Fibroblast of lung (primary cell): Measurements from ENCODE around the gene ISG15. TPM values are rescaled to one million over a fixed set of nuclear protein-coding genes. Genes with fewer than 3 reads are reported as not detected.

ENCODE experiments used
- DNase-seq, 2 donors: peaks; one replicate each; pipeline versions ENCODE4 v3.0.0 to v3.0.0-alpha.2; 2010; ENCODE audit warnings: low read depth in 2 of 2
- H2AFZ ChIP-seq: 2 replicates; pipeline ENCODE4 v1.5.1; 2012; ENCODE audit warnings: low read length, control low read depth, inconsistent platforms
- H3K27ac ChIP-seq: 2 replicates; pipeline ENCODE4 v1.5.1; 2011; ENCODE audit warnings: low read length, control low read depth; ENCODE audit not compliant: insufficient read depth
- H3K27me3 ChIP-seq: 2 replicates; pipeline ENCODE4 v1.5.1; 2011; ENCODE audit warnings: mild to moderate bottlenecking, low read length; ENCODE audit not compliant: control insufficient read depth, insufficient read depth
- H3K36me3 ChIP-seq: 2 replicates; pipeline ENCODE4 v1.5.1; 2011; ENCODE audit warnings: low read length; ENCODE audit not compliant: control insufficient read depth, insufficient read depth
- H3K4me1 ChIP-seq: 2 replicates; pipeline ENCODE4 v1.5.1; 2011; ENCODE audit warnings: low read length; ENCODE audit not compliant: control insufficient read depth, insufficient read depth; ENCODE audit errors: extremely low read depth
- H3K4me2 ChIP-seq: 2 replicates; pipeline ENCODE4 v1.5.1; 2011; ENCODE audit warnings: low read length, control low read depth; ENCODE audit not compliant: insufficient read depth; ENCODE audit errors: extremely low read depth
- H3K4me3 ChIP-seq, 4 experiments: fragments of 200-600 bp in 1 of 4; sonication (generic) in 1 of 4; replicated peaks in 1 of 4; 2 replicates each; pipeline ENCODE4 v1.5.1; 2011 to 2016; ENCODE audit warnings: low read length in 4 of 4, low read depth in 3 of 4, mild to moderate bottlenecking in 3 of 4, control low read depth in 2 of 4, inconsistent platforms in 1 of 4, mixed read lengths in 1 of 4; ENCODE audit not compliant: insufficient read depth in 1 of 4; ENCODE audit errors: control extremely low read depth in 1 of 4
- H3K79me2 ChIP-seq: 2 replicates; pipeline ENCODE4 v1.5.1; 2012; ENCODE audit warnings: mild to moderate bottlenecking, low read length, inconsistent platforms; ENCODE audit not compliant: control insufficient read depth, insufficient read depth
- H3K9ac ChIP-seq: 2 replicates; pipeline ENCODE4 v1.5.1; 2011; ENCODE audit warnings: mild to moderate bottlenecking, low read length, control low read depth; ENCODE audit not compliant: insufficient read depth
- H3K9me3 ChIP-seq: 2 replicates; pipeline ENCODE4 v1.5.1; 2012; ENCODE audit warnings: low read depth, low read length; ENCODE audit not compliant: control insufficient read depth, insufficient read depth
- H4K20me1 ChIP-seq: 2 replicates; pipeline ENCODE4 v1.5.1; 2011; ENCODE audit warnings: low read length; ENCODE audit not compliant: control insufficient read depth, insufficient read depth; ENCODE audit errors: extremely low read depth
- EZH2 ChIP-seq: IDR thresholded peaks from 2 replicates; pipeline ENCODE4 v1.5.1; 2012; ENCODE audit warnings: low read length, control low read depth, mild to moderate bottlenecking; ENCODE audit errors: missing control alignments
- polyA plus RNA-seq, 2 donors: library from polyadenylated mRNA; depleted of rRNA in 1 of 2; stranded (reverse) in 1 of 2; unstranded in 1 of 2; fragments of >200 nt; gene quantifications; 2 replicates each; pipeline ENCODE4 v1.2.1, GENCODE V29; 2011 to 2012; ENCODE audit warnings: missing spikeins in 1 of 2
- total RNA-seq: library from RNA; depleted of rRNA; stranded (reverse); fragments of >200 nt; gene quantifications from 2 replicates; pipeline ENCODE4 v1.2.1, GENCODE V29; 2014
- TF ChIP-seq, protein P1 (sequence below), 2 donors: IDR thresholded peaks in 1 of 2; conservative IDR thresholded peaks in 1 of 2; 1 replicate in 1 of 2; 2 replicates in 1 of 2; pipeline ENCODE4 v1.5.1; 2011 to 2012; ENCODE audit warnings: low read length in 2 of 2, control low read depth in 1 of 2, inconsistent platforms in 1 of 2, low read depth in 1 of 2, mild to moderate bottlenecking in 1 of 2

ISG15 gene
- total and polyA plus RNA-seq, 2 donors (not counting 1 experiment from before 2014, with no cell fraction given), result 24.2 to 93.3 TPM

- Histone ChIP-seq H4K20me1 (no peaks in the 10 kb centered on the region), H3K9me3 (no peaks in the 10 kb centered on the region), H3K27me3 (no peaks in the 10 kb centered on the region), H3K9ac (peak overlapping the region; percentile 79), H3K4me2 (peak overlapping the region; percentile 95), H3K79me2 (no peaks in the 10 kb centered on the region), H3K4me3 (peak overlapping the region; percentile 41 to 78 (median 70)), H3K4me1 (peaks cover 5% of the 10 kb centered on the region), H2AFZ (peak overlapping the region; percentile 92), H3K36me3 (peaks cover 10% of the 10 kb centered on the region), H3K27ac (peak overlapping the region; percentile 90)
- TF ChIP-seq EZH2, result no peak
- TF ChIP-seq, protein P1, sequence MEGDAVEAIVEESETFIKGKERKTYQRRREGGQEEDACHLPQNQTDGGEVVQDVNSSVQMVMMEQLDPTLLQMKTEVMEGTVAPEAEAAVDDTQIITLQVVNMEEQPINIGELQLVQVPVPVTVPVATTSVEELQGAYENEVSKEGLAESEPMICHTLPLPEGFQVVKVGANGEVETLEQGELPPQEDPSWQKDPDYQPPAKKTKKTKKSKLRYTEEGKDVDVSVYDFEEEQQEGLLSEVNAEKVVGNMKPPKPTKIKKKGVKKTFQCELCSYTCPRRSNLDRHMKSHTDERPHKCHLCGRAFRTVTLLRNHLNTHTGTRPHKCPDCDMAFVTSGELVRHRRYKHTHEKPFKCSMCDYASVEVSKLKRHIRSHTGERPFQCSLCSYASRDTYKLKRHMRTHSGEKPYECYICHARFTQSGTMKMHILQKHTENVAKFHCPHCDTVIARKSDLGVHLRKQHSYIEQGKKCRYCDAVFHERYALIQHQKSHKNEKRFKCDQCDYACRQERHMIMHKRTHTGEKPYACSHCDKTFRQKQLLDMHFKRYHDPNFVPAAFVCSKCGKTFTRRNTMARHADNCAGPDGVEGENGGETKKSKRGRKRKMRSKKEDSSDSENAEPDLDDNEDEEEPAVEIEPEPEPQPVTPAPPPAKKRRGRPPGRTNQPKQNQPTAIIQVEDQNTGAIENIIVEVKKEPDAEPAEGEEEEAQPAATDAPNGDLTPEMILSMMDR (conservative IDR thresholded peaks at IDR 0.05 in 1 of 2, IDR thresholded peaks at IDR 0.05 in 1 of 2; ENCODE audit: low read depth in 1 of 2, low read length in 2 of 2), result no peak
- DNase-seq, result peak; percentile 47 to 66
Measured at GRCh38 chr1:966704-967300, 46.5 kb upstream of the ISG15 start.

DNA sequence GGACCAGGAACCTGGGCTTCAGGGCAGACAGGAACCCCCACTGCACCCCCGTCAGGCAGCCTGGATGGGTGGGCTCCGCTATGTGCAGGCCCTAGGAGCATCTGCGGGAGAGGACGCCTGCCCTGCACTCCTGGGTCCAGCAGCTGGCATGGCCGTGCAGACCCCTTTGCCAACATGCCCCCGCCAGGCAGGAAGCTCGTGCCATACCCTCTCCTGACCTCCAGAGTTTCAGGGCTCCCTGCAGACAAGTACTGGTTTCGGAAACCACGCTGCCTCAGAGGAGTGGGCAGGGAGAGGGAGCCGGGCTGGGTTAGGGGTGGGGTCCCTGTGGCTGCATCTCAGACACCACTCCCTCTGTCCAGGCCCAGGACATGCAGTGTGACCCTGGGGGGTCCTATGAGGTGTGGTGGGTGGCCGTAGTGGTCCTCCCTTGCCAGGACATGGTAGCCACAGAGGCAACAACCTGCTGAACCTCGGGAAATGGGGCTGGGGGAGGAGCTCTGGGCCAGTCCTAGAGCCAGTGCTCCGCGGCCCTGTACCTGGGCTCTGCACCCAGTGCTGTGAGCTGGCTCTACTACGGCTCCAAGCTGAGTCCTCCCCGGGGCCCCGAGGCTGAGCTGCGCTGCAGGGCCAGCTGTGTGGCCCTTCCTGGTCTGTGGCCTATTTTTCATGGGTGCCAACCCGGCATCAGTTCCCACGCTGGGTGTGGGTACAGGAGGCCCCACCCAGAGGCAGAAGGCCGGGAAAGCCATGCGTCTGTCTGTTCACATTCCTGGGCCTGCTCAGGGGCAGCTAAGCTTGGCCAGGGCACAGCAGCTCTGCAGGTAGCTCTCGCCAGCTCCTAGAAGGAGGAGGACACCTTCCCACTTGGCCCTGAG, 45.6 kb upstream of the ISG15 start:
- no peaks in the 10 kb centered on the region for H4K20me1 ChIP-seq
- no peaks in the 10 kb centered on the region for H3K27me3 ChIP-seq
- peaks cover 8% of the 10 kb centered on the region for H3K36me3 ChIP-seq
- no peak overlapping the region for H3K4me2 ChIP-seq
- peaks cover 5% of the 10 kb centered on the region for H3K4me1 ChIP-seq
- no peak for TF ChIP-seq EZH2
- TF ChIP-seq, protein P1 (conservative IDR thresholded peaks at IDR 0.05 in 1 of 2, IDR thresholded peaks at IDR 0.05 in 1 of 2; ENCODE audit: low read depth in 1 of 2, low read length in 2 of 2), result no peak
- H3K9me3 ChIP-seq, result no peaks in the 10 kb centered on the region
- H3K4me3 ChIP-seq, result no peak overlapping the region
- no peak overlapping the region for H2AFZ ChIP-seq
- no peak overlapping the region for H3K27ac ChIP-seq
- no peaks in the 10 kb centered on the region for H3K79me2 ChIP-seq
- H3K9ac ChIP-seq, result no peak overlapping the region
- no peak for DNase-seq

DNA sequence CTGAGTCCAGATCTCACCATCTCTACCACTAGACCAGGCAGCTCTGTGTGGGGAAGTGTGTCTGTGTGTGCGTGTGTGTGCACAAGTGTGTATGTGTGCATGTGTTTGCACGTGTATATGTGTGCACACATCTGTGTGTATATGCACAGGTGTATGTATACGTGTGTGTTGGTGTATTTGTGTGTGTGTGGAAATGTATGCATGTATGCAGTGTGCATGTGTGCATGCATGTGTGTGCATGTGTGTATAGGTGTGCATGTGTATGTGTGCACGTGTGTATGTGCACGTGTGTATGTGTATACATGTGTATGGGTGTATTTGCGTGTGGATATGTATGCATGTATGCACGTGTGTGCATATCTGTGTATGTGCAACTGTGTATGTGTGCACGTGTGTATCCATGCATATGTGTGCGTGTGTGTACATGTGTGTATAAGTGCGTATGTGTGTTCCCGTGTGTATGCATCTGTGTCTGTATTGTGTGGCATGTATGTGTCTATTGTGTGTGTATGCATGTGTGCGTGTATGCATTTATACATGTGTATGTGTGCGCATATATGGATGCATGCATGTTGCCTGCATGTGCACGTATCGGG, 43.9 kb upstream of the ISG15 start:
- no peaks in the 10 kb centered on the region for H3K9me3 ChIP-seq
- H2AFZ ChIP-seq, result no peak overlapping the region
- H3K79me2 ChIP-seq, result no peaks in the 10 kb centered on the region
- H3K36me3 ChIP-seq, result peaks cover 3% of the 10 kb centered on the region
- no peak overlapping the region for H3K9ac ChIP-seq
- H3K27me3 ChIP-seq, result no peaks in the 10 kb centered on the region
- peaks cover 5% of the 10 kb centered on the region for H3K4me1 ChIP-seq
- no peak overlapping the region for H3K4me2 ChIP-seq
- H4K20me1 ChIP-seq, result no peaks in the 10 kb centered on the region
- H3K4me3 ChIP-seq, result no peak overlapping the region
- DNase-seq, result no peak
- H3K27ac ChIP-seq, result no peak overlapping the region
- no peak for TF ChIP-seq EZH2
- TF ChIP-seq, protein P1 (conservative IDR thresholded peaks at IDR 0.05 in 1 of 2, IDR thresholded peaks at IDR 0.05 in 1 of 2; ENCODE audit: low read depth in 1 of 2, low read length in 2 of 2), result no peak
